Hepatocyte (in vitro differentiated cells): Measurements from ENCODE around the gene NEDD4L. TPM values are rescaled to one million over a fixed set of nuclear protein-coding genes. Genes with fewer than 3 reads are reported as not detected.

Source experiments
- DNase-seq: peaks from one replicate; pipeline ENCODE4 v3.0.0-alpha.2; 2016; ENCODE audit warnings: low spot score
- H2AFZ ChIP-seq: fragments of 200-600 bp; sonication (generic); 2 replicates; pipeline ENCODE4 v1.6.0; 2016; ENCODE audit warnings: antibody characterized with exemption, mild to moderate bottlenecking
- H3K27ac ChIP-seq: fragments of 200-600 bp; sonication (generic); 2 replicates; pipeline ENCODE4 v1.5.1; 2016; ENCODE audit warnings: mild to moderate bottlenecking
- H3K27me3 ChIP-seq: fragments of 200-600 bp; sonication (generic); 2 replicates; pipeline ENCODE4 v1.6.1; 2016
- H3K36me3 ChIP-seq: fragments of 200-600 bp; sonication (generic); replicated peaks from 2 replicates; pipeline ENCODE4 v1.5.1; 2016; ENCODE audit warnings: low read depth; ENCODE audit not compliant: insufficient read depth
- H3K4me1 ChIP-seq: fragments of 200-600 bp; sonication (generic); 2 replicates; pipeline ENCODE4 v1.5.1; 2016; ENCODE audit warnings: mild to moderate bottlenecking, moderate library complexity; ENCODE audit not compliant: insufficient read depth
- H3K4me2 ChIP-seq: fragments of 200-600 bp; sonication (generic); 2 replicates; pipeline ENCODE4 v1.6.0; 2016
- H3K4me3 ChIP-seq: fragments of 200-600 bp; sonication (generic); 2 replicates; pipeline ENCODE4 v1.5.1; 2016; ENCODE audit warnings: mild to moderate bottlenecking
- H3K79me2 ChIP-seq: fragments of 200-600 bp; sonication (generic); 2 replicates; pipeline ENCODE4 v1.6.0; 2017; ENCODE audit warnings: mild to moderate bottlenecking
- H3K9me2 ChIP-seq: fragments of 200-600 bp; sonication (generic); replicated peaks from 2 replicates; pipeline ENCODE4 v1.6.0; 2017; ENCODE audit warnings: mild to moderate bottlenecking; ENCODE audit not compliant: insufficient read depth
- H3K9me3 ChIP-seq: fragments of 200-600 bp; sonication (generic); 2 replicates; pipeline ENCODE4 v1.5.1; 2016; ENCODE audit warnings: low read depth, mild to moderate bottlenecking
- H4K20me1 ChIP-seq: fragments of 200-600 bp; sonication (generic); 2 replicates; pipeline ENCODE4 v1.6.0; 2016; ENCODE audit warnings: mild to moderate bottlenecking; ENCODE audit not compliant: insufficient read depth, poor library complexity, severe bottlenecking
- EZH2 ChIP-seq: fragments of 200-600 bp; sonication (generic); IDR thresholded peaks from 2 replicates; pipeline ENCODE4 v1.6.1; 2016; ENCODE audit warnings: antibody characterized with exemption, mild to moderate bottlenecking, borderline replicate concordance
- EZH2phosphoT487 ChIP-seq: fragments of 200-600 bp; sonication (generic); IDR thresholded peaks from one replicate; pipeline ENCODE4 v1.6.1; 2018; ENCODE audit warnings: antibody characterized with exemption, mild to moderate bottlenecking, low read depth, moderate library complexity; ENCODE audit not compliant: unreplicated experiment, severe bottlenecking
- WGBS: methylation state at CpG from one replicate; pipeline ENCODE4 v1.1.6; 2016; ENCODE audit warnings: low lambda C conversion rate; ENCODE audit errors: missing lambda C conversion rate; 5-methylcytosine and 5-hydroxymethylcytosine counted together
- polyA plus RNA-seq: library from polyadenylated mRNA; unstranded; fragments of >200 nt; fragmentation: Nextera tagmentation; extraction: Ambion mirVana; gene quantifications from 2 replicates; pipeline ENCODE4 v1.2.1, GENCODE V29; 2016
- total RNA-seq: library from RNA; depleted of rRNA; stranded (reverse); fragments of >200 nt; gene quantifications from 2 replicates; pipeline ENCODE4 v1.2.3, GENCODE V29; 2014
- TF ChIP-seq, protein P1 (sequence below): fragments of 200-600 bp; sonication (generic); IDR thresholded peaks from 2 replicates; pipeline ENCODE4 v1.5.1; 2016; ENCODE audit warnings: antibody characterized with exemption, mild to moderate bottlenecking; ENCODE audit not compliant: poor library complexity

NEDD4L gene
- total and polyA plus RNA-seq, 2 experiments from 2014 or later = 104 to 140 TPM

DNA sequence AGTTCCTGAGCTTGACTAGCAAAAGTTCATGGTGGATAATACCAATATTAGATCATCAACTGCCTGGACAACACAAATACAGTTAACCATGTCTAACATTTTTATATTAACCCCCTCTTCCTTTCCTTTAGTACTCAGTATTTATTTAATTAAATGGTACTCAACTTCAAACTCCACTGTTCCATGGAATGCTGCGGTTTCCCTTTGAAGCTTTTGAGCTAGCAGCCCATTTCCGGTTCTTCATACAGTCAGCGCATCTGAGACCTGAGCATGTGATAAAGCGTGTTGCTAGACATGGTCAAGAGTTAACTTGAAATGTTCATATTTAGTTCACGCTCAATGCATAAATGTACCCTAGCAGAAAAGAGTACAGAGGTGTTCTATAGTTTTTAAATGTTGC, 306.5 kb downstream of the NEDD4L start:
- no peak overlapping the region for H3K27ac ChIP-seq
- H3K36me3 ChIP-seq = peaks cover 12% of the 10 kb centered on the region
- H3K4me3 ChIP-seq = no peak overlapping the region
- no peaks in the 10 kb centered on the region for H3K27me3 ChIP-seq
- H3K4me2 ChIP-seq = no peak overlapping the region
- peaks cover 4% of the 10 kb centered on the region for H4K20me1 ChIP-seq
- no peak for DNase-seq
- H3K79me2 ChIP-seq = peaks cover 4% of the 10 kb centered on the region
- H2AFZ ChIP-seq = no peak overlapping the region
- no peaks in the 10 kb centered on the region for H3K9me2 ChIP-seq
- no peaks in the 10 kb centered on the region for H3K9me3 ChIP-seq
- peaks cover 1% of the 10 kb centered on the region for H3K4me1 ChIP-seq
- TF ChIP-seq EZH2 (no peak), EZH2phosphoT487 (no peak)
- TF ChIP-seq, protein P1, sequence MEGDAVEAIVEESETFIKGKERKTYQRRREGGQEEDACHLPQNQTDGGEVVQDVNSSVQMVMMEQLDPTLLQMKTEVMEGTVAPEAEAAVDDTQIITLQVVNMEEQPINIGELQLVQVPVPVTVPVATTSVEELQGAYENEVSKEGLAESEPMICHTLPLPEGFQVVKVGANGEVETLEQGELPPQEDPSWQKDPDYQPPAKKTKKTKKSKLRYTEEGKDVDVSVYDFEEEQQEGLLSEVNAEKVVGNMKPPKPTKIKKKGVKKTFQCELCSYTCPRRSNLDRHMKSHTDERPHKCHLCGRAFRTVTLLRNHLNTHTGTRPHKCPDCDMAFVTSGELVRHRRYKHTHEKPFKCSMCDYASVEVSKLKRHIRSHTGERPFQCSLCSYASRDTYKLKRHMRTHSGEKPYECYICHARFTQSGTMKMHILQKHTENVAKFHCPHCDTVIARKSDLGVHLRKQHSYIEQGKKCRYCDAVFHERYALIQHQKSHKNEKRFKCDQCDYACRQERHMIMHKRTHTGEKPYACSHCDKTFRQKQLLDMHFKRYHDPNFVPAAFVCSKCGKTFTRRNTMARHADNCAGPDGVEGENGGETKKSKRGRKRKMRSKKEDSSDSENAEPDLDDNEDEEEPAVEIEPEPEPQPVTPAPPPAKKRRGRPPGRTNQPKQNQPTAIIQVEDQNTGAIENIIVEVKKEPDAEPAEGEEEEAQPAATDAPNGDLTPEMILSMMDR = no peak
- 90% methylated on average over 5 of the region's 5 CpGs for WGBS

DNA sequence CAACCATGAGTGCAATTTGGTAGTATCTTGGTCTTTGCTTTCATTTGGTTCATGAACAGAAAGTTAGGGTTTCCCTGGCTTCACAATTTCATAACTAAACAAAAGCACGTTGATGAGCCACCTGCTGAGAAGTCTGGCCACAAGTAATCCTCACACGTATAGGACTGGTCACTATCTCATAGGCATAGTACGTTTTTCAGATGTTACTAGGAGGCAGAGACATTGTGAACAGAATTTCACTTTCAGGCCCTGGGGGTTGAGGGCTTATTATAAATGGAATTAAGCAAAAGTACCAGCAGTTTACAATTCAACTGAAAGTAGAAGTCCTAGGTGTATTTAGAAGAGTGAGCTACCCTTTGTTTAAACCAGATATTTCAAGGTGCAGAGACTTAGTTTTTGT, 307.8 kb downstream of the NEDD4L start:
- H3K36me3 ChIP-seq = peaks cover 12% of the 10 kb centered on the region
- H3K9me3 ChIP-seq = no peaks in the 10 kb centered on the region
- DNase-seq = no peak

DNA sequence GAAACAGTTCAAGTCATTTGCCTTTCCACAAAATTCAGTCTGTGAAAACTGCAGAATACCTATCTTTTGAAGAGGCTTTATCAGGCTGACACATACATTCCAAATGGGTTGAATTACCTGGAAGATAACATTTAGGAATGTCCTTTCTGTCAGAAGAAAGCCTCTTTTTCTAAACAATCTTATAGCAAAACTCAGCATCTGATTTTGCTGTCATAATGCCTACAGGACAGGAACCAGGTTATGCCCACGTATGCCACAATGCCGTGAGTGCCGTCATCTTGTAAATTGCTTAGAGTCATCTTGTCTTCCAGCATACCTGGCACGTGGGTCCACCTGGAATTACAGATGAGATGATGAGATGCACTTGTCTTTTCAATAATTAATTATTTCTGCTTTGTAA, 309.6 kb downstream of the NEDD4L start:
- H3K27ac ChIP-seq = no peak overlapping the region
- no peak overlapping the region for H3K4me3 ChIP-seq
- no peak for DNase-seq
- peaks cover 4% of the 10 kb centered on the region for H3K79me2 ChIP-seq
- no peak overlapping the region for H2AFZ ChIP-seq
- H3K4me1 ChIP-seq = no peaks in the 10 kb centered on the region
- H3K9me3 ChIP-seq = no peaks in the 10 kb centered on the region
- H3K36me3 ChIP-seq = peaks cover 12% of the 10 kb centered on the region
- H3K9me2 ChIP-seq = no peaks in the 10 kb centered on the region
- WGBS = 92% methylated on average over 4 of the region's 4 CpGs
- TF ChIP-seq, protein P1 = no peak
- TF ChIP-seq EZH2phosphoT487 (no peak), EZH2 (no peak)
- H4K20me1 ChIP-seq = no peaks in the 10 kb centered on the region
- no peak overlapping the region for H3K4me2 ChIP-seq
- no peaks in the 10 kb centered on the region for H3K27me3 ChIP-seq

More for the DNA sequence above, 307.8 kb downstream of the NEDD4L start:
- H2AFZ ChIP-seq = no peak overlapping the region
- H3K4me1 ChIP-seq = no peaks in the 10 kb centered on the region
- no peaks in the 10 kb centered on the region for H3K27me3 ChIP-seq
- TF ChIP-seq, protein P1 = no peak
- TF ChIP-seq EZH2phosphoT487 = no peak
- TF ChIP-seq EZH2 = no peak
- 84% methylated on average over 3 of the region's 3 CpGs for WGBS
- no peaks in the 10 kb centered on the region for H4K20me1 ChIP-seq
- H3K27ac ChIP-seq = no peak overlapping the region
- H3K4me3 ChIP-seq = no peak overlapping the region
- no peaks in the 10 kb centered on the region for H3K9me2 ChIP-seq
- H3K79me2 ChIP-seq = peaks cover 4% of the 10 kb centered on the region
- H3K4me2 ChIP-seq = no peak overlapping the region

DNA sequence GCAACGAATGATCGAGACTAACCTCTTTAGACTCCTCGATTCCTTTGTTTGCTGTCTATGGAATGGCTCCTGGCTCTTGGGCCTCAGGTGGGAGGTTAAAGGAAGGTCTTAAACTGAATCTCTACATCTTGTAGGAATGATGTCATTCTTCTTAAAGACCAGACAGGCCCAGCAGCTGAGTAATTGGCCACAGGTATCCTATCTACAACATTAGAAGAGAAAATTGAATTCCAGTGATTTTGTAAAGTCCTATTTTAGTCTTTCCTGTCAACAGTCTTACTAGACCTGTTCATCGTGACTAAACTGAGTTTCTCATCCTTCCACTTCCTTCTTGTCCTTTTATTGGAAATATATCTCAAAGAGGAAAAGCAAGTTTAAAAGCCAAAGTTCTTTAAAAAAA, 310.0 kb downstream of the NEDD4L start:
- H2AFZ ChIP-seq = no peak overlapping the region
- no peaks in the 10 kb centered on the region for H4K20me1 ChIP-seq
- H3K27ac ChIP-seq = no peak overlapping the region
- DNase-seq = no peak
- H3K79me2 ChIP-seq = peaks cover 4% of the 10 kb centered on the region
- no peak overlapping the region for H3K4me2 ChIP-seq
- no peaks in the 10 kb centered on the region for H3K9me3 ChIP-seq
- H3K36me3 ChIP-seq = peaks cover 12% of the 10 kb centered on the region
- no peaks in the 10 kb centered on the region for H3K4me1 ChIP-seq
- H3K4me3 ChIP-seq = no peak overlapping the region
- no peaks in the 10 kb centered on the region for H3K9me2 ChIP-seq
- TF ChIP-seq EZH2 = no peak
- WGBS = 98% methylated on average over 4 of the region's 4 CpGs
- H3K27me3 ChIP-seq = no peaks in the 10 kb centered on the region
